Mesothelial cell of epicardium (in vitro differentiated cells): Measurements from ENCODE around the gene KIAA1671. TPM values are rescaled to one million over a fixed set of nuclear protein-coding genes. Genes with fewer than 3 reads are reported as not detected.

Experiments used
- DNase-seq, 2 experiments: peaks; one replicate each; pipeline ENCODE4 v3.0.0; 2021; ENCODE audit warnings: low spot score in 2 of 2; ENCODE audit not compliant: unreplicated experiment in 2 of 2
- H3K27ac Mint-ChIP-seq: 2 replicates; pipeline ENCODE4 v1.8.0; 2021; ENCODE audit warnings: mixed read lengths
- H3K27me3 Mint-ChIP-seq: 2 replicates; pipeline ENCODE4 v1.8.0; 2021; ENCODE audit warnings: low read depth, mixed read lengths
- H3K36me3 Mint-ChIP-seq: 2 replicates; pipeline ENCODE4 v1.8.0; 2021; ENCODE audit warnings: mixed read lengths
- H3K4me1 Mint-ChIP-seq: 2 replicates; pipeline ENCODE4 v1.8.0; 2021; ENCODE audit warnings: mixed read lengths
- H3K4me3 Mint-ChIP-seq: 2 replicates; pipeline ENCODE4 v1.8.0; 2021; ENCODE audit warnings: mild to moderate bottlenecking, moderate library complexity, mixed read lengths
- H3K9me3 Mint-ChIP-seq: 2 replicates; pipeline ENCODE4 v1.8.0; 2021; ENCODE audit warnings: mixed read lengths
- total RNA-seq: library from RNA; stranded (reverse); gene quantifications from 3 replicates; pipeline ENCODE4 v1.2.1, GENCODE V29; 2021
- TF ChIP-seq, protein P1 (sequence below): fragments of 200-600 bp; sonication (generic); IDR thresholded peaks from one replicate; pipeline ENCODE4 v1.5.0; 2021; ENCODE audit warnings: antibody characterized with exemption; ENCODE audit not compliant: unreplicated experiment

The KIAA1671 gene
- total RNA-seq, 1 donor from 2014 or later, result 21.8 TPM

DNA sequence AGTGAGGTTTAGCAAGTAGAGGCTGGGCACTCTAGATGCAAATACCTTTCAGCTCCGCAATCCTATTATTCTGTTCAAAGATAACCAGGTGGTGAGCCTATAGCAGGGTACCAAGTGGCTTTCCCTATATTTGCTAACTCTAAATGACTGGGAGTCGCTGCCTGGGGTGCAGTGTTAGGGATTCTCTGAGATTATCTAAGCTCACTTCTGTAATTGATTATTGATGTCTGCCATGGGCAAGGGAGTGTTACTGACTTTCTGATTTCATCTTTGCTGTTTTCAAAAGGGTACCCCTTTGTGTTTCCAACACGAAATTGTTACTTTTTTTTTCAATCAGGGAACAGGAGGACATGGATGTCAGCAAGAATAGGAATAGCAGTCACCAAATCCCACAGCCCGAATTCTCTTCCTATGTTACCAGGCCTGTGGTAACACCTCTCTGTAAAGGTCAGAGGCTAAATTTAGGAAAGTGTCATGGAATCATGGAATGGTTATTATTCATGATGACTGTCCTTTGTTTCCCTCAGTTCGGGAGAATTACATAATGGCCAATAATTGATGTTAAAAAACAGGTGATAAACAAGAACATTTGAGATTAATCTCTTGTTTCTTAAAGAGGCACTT, 184.5 kb downstream of the KIAA1671 start:
- no peaks in the 10 kb centered on the region for H3K27me3 Mint-ChIP-seq
- H3K36me3 Mint-ChIP-seq, result peaks cover 3% of the 10 kb centered on the region
- DNase-seq, result no peak
- H3K27ac Mint-ChIP-seq, result no peak overlapping the region
- TF ChIP-seq, protein P1, sequence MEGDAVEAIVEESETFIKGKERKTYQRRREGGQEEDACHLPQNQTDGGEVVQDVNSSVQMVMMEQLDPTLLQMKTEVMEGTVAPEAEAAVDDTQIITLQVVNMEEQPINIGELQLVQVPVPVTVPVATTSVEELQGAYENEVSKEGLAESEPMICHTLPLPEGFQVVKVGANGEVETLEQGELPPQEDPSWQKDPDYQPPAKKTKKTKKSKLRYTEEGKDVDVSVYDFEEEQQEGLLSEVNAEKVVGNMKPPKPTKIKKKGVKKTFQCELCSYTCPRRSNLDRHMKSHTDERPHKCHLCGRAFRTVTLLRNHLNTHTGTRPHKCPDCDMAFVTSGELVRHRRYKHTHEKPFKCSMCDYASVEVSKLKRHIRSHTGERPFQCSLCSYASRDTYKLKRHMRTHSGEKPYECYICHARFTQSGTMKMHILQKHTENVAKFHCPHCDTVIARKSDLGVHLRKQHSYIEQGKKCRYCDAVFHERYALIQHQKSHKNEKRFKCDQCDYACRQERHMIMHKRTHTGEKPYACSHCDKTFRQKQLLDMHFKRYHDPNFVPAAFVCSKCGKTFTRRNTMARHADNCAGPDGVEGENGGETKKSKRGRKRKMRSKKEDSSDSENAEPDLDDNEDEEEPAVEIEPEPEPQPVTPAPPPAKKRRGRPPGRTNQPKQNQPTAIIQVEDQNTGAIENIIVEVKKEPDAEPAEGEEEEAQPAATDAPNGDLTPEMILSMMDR, result no peak
- no peaks in the 10 kb centered on the region for H3K4me1 Mint-ChIP-seq
- peaks cover 6% of the 10 kb centered on the region for H3K9me3 Mint-ChIP-seq
- H3K4me3 Mint-ChIP-seq, result no peak overlapping the region

DNA sequence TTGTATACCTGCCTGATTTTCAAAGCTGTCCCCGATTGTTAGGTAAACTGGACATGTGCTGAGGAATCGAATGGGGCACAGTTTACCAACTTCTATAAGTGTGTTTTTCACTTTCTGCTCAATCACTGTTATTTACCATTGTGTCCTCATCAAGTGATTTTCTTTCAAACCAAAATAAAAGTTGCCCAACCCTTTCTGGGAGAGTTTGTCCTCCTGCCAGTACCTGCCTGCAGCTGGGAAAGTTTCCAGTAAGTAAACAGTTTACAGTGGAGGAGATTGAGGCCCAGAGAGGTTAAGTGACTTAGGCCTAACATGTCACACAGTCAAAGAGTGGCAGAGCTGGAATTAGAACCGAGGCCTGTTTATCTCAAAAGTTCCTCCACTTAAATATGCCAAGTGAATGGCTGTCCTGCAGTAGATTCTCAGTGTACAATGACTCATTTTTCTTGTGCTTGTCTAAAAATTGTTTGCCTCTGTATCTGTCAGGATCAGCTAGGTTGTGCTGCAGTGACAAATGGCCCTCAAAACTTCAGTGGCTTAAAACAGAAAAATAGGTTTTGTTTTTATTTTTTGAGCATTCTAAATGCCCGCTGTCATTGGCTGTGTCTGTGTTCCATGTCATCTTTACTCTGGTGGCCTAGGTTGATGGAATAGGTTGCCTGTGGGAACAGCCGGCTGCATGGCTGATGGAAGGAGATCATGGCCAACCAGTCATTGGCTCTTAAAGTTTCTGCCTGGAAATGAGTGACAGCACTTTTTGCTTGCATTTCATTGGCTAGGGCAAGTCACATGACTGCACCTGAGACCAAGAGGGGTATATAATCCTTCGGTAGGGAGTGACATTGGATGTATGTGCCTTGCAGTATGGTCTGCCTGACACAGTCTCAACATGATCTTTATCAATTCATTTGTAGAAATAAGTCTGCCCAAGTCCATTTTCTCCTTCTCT, 185.3 kb downstream of the KIAA1671 start:
- no peak for DNase-seq
- H3K9me3 Mint-ChIP-seq, result peaks cover 6% of the 10 kb centered on the region
- H3K27me3 Mint-ChIP-seq, result no peaks in the 10 kb centered on the region
- H3K27ac Mint-ChIP-seq, result no peak overlapping the region
- H3K4me3 Mint-ChIP-seq, result no peak overlapping the region
- no peaks in the 10 kb centered on the region for H3K4me1 Mint-ChIP-seq
- H3K36me3 Mint-ChIP-seq, result peaks cover 3% of the 10 kb centered on the region
- TF ChIP-seq, protein P1, result no peak

DNA sequence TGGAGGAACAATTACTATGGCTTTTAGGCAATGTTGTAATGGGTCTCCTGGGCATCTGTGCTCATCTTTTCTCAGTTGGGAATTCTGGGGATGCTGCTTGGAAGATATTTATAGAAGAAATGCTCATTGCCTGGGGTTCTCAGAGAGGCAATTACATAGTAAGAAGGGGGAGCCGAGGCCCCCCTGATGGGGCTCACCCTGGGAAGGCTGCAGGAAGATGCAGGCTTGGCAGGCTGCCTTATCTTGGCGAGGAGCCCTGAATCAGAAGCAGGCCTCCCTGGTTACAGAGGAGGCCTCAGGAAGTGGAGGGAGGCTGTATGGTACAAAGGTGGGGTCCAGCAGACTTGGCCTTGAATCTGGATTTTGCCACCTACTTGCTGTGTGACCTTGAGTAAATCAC, 186.5 kb downstream of the KIAA1671 start:
- H3K27ac Mint-ChIP-seq, result no peak overlapping the region
- no peaks in the 10 kb centered on the region for H3K27me3 Mint-ChIP-seq
- H3K4me1 Mint-ChIP-seq, result no peaks in the 10 kb centered on the region
- peaks cover 3% of the 10 kb centered on the region for H3K36me3 Mint-ChIP-seq
- TF ChIP-seq, protein P1, result no peak
- H3K9me3 Mint-ChIP-seq, result peaks cover 6% of the 10 kb centered on the region
- no peak overlapping the region for H3K4me3 Mint-ChIP-seq
- no peak for DNase-seq

DNA sequence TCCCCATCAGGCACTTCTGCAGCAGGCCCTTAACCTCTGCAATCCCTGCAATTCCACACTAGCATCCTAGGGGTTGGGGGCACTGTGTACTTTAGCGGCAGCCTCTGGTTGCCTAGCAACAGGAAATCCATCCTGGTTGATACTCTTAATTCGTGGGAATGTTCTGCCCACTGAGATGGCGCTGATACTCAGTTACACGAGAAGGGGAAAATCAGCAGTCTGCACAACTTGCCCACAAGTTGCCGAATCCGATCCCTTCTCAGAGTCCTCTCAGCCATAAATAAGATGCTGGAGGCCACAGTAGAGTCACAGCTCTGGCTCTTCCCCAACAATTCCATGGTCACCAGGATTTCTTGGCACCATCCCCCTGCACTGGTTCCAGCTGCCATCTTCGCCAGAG, 189.6 kb downstream of the KIAA1671 start:
- no peak for DNase-seq
- Mint-ChIP-seq H3K36me3 (peaks cover 2% of the 10 kb centered on the region), H3K4me3 (no peak overlapping the region), H3K9me3 (peaks cover 6% of the 10 kb centered on the region), H3K27me3 (no peaks in the 10 kb centered on the region), H3K4me1 (no peaks in the 10 kb centered on the region), H3K27ac (no peak overlapping the region)
- TF ChIP-seq, protein P1, result no peak

DNA sequence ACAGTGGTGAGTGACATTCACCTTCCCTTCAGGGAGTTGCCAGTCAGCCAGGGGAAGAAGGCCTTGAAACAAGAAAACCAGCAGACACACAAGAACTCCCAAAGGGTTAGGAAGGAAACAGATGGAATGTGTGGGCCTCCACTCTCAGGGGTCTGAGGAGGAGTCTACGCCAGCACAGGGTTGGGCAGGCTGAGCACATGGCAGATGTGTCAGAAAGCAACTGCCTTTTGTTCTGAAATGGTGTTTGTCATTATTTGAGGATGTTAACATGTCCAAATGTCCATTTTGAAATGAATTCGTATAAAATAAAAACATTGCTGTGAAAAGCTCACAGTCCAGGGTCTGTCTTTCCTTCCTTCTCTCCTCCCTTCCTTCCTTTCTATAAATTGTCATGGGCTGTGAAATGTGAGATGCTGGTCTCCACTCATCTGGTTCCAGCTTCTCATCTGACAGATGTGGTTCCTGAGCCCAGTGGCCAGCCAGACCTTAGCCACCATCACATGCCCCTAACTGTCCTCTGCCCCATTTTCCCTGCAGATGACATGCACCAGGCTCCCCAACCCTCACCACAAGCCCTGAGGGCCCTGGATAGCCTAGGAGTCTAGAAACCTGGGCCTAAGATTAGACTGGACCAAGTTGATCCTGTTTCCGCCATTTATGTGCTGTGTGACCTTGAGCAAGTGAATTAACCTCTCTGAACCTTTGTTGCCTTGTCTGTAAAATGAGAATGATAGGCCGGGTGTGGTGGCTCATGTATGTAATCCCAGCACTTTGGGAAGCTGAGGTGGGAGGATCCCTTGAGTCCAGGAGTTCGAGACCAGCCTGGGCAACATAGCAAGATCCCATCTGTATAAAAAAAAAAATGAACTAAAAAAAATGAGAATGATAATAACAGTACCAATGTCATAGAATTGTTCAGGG, 190.9 kb downstream of the KIAA1671 start:
- no peak for DNase-seq
- H3K9me3 Mint-ChIP-seq, result peaks cover 1% of the 10 kb centered on the region
- no peak overlapping the region for H3K27ac Mint-ChIP-seq
- TF ChIP-seq, protein P1, result no peak
- no peaks in the 10 kb centered on the region for H3K4me1 Mint-ChIP-seq
- no peaks in the 10 kb centered on the region for H3K27me3 Mint-ChIP-seq
- H3K36me3 Mint-ChIP-seq, result no peaks in the 10 kb centered on the region
- H3K4me3 Mint-ChIP-seq, result no peak overlapping the region
